H1 (cell line): ENCODE data around the gene CDADC1. TPM values are rescaled to one million over a fixed set of nuclear protein-coding genes. Genes with fewer than 3 reads are reported as not detected.

Experiments
- CTCF ChIA-PET: fragments of 300-600 bp; sonication (Branson Sonifier 250); formaldehyde crosslinking; loops from one replicate; lab custom pipeline; 2021; ENCODE audit not compliant: partially characterized antibody; lab: Charles Lee
- POLR2A ChIA-PET: fragments of 300-600 bp; sonication (Branson Sonifier 250); formaldehyde crosslinking; loops from one replicate; lab custom pipeline; 2021; ENCODE audit warnings: inconsistent platforms; ENCODE audit not compliant: partially characterized antibody; lab: Charles Lee
- DNase-seq, 2 experiments: peaks; one replicate each; pipeline versions ENCODE4 v3.0.0 to v3.0.0-alpha.2; 2010 to 2022; ENCODE audit warnings: low spot score in 2 of 2, low read depth in 1 of 2, mixed read lengths in 1 of 2
- FAIRE-seq: peaks from 2 replicates; lab custom pipeline; 2011; peaks lifted over from hg19 to GRCh38; lab: Jason Lieb, UNC
- H2AFZ ChIP-seq: 2 replicates; pipeline ENCODE4 v1.8.1; 2012; ENCODE audit warnings: low read length, inconsistent platforms
- H2AK5ac ChIP-seq: 2 replicates; pipeline ENCODE4 v1.6.1; 2013; ENCODE audit warnings: low read depth, low read length
- H2BK120ac ChIP-seq: replicated peaks from 2 replicates; pipeline ENCODE3; 2013; ENCODE audit warnings: low read depth, low read length, inconsistent platforms
- H2BK12ac ChIP-seq: 2 replicates; pipeline ENCODE4 v1.6.1; 2013; ENCODE audit warnings: low read depth, low read length
- H2BK15ac ChIP-seq: 2 replicates; pipeline ENCODE4 v1.6.1; 2013; ENCODE audit warnings: low read length
- H2BK20ac ChIP-seq: 2 replicates; pipeline ENCODE4 v1.6.1; 2013; ENCODE audit warnings: low read length
- H2BK5ac ChIP-seq: 2 replicates; pipeline ENCODE4 v1.6.1; 2013; ENCODE audit warnings: low read depth, low read length
- H3K14ac ChIP-seq: 2 replicates; pipeline ENCODE4 v1.6.1; 2013; ENCODE audit warnings: inconsistent platforms; ENCODE audit not compliant: insufficient read length
- H3K18ac ChIP-seq: 2 replicates; pipeline ENCODE4 v1.6.1; 2013; ENCODE audit warnings: low read length; ENCODE audit errors: extremely low read depth
- H3K23ac ChIP-seq: 2 replicates; pipeline ENCODE4 v1.6.1; 2013; ENCODE audit warnings: inconsistent platforms; ENCODE audit not compliant: insufficient read length
- H3K23me2 ChIP-seq: 2 replicates; pipeline ENCODE4 v1.6.1; 2013; ENCODE audit warnings: low read depth, low read length
- H3K27ac ChIP-seq: 2 replicates; pipeline ENCODE4 v1.6.1; 2011; ENCODE audit warnings: low read depth, low read length, inconsistent platforms
- H3K27me3 ChIP-seq, 4 experiments: replicated peaks in 1 of 4; 1 replicate in 1 of 4; 2 replicates in 3 of 4; pipeline versions ENCODE4 v1.6.1 to v1.8.1; 2011 to 2013; ENCODE audit warnings: low read length in 3 of 4, mild to moderate bottlenecking in 3 of 4, inconsistent platforms in 2 of 4, mixed read lengths in 2 of 4, moderate library complexity in 1 of 4; ENCODE audit not compliant: control insufficient read depth in 3 of 4, insufficient read depth in 3 of 4; ENCODE audit errors: extremely low read depth in 1 of 4
- H3K36me3 ChIP-seq, 4 experiments: 2 replicates each; pipeline versions ENCODE4 v1.6.1 to v1.8.1; 2011 to 2013; ENCODE audit warnings: mild to moderate bottlenecking in 4 of 4, low read length in 3 of 4, moderate library complexity in 2 of 4, control low read depth in 1 of 4, inconsistent platforms in 1 of 4; ENCODE audit not compliant: insufficient read depth in 4 of 4, control insufficient read depth in 2 of 4
- H3K4ac ChIP-seq: replicated peaks from 2 replicates; pipeline ENCODE3; 2013; ENCODE audit warnings: low read length, low read depth, mixed read lengths, inconsistent platforms; ENCODE audit not compliant: insufficient read length
- H3K4me1 ChIP-seq, 4 experiments: replicated peaks in 1 of 4; 1 replicate in 1 of 4; 2 replicates in 3 of 4; pipeline versions ENCODE4 v1.6.1 to v1.8.1; 2011 to 2013; ENCODE audit warnings: low read length in 3 of 4, inconsistent platforms in 2 of 4, mixed read lengths in 1 of 4; ENCODE audit not compliant: insufficient read depth in 4 of 4, control insufficient read depth in 3 of 4
- H3K4me2 ChIP-seq, 2 experiments: 2 replicates each; pipeline versions ENCODE4 v1.6.1 to v1.8.1; 2011 to 2013; ENCODE audit warnings: low read depth in 2 of 2, low read length in 2 of 2, control low read depth in 1 of 2, inconsistent platforms in 1 of 2, mild to moderate bottlenecking in 1 of 2; ENCODE audit not compliant: insufficient read depth in 1 of 2
- H3K4me3 ChIP-seq, 4 experiments: fragments of 200-600, 300-600 bp in 1 of 4; sonication (generic), shearing (Covaris generic), sonication (Bioruptor Twin) in 1 of 4; 2 replicates each; pipeline versions ENCODE4 v1.5.1 to v1.8.1; 2011 to 2016; ENCODE audit warnings: low read length in 4 of 4, low read depth in 3 of 4, control low read depth in 2 of 4, inconsistent platforms in 2 of 4, mild to moderate bottlenecking in 2 of 4, mixed read lengths in 1 of 4, moderate library complexity in 1 of 4; ENCODE audit not compliant: insufficient read depth in 2 of 4; ENCODE audit errors: extremely low read depth in 1 of 4
- H3K56ac ChIP-seq: replicated peaks from 2 replicates; pipeline ENCODE3; 2013; ENCODE audit warnings: low read depth, mild to moderate bottlenecking, mixed read lengths, low read length, inconsistent platforms; ENCODE audit not compliant: insufficient read length
- H3K79me1 ChIP-seq: 2 replicates; pipeline ENCODE4 v1.6.1; 2013; ENCODE audit warnings: low read depth, low read length, control low read depth
- H3K79me2 ChIP-seq, 2 experiments: 2 replicates each; pipeline versions ENCODE4 v1.6.1 to v1.8.1; 2012 to 2013; ENCODE audit warnings: low read length in 2 of 2, mild to moderate bottlenecking in 2 of 2, inconsistent platforms in 1 of 2; ENCODE audit not compliant: insufficient read depth in 2 of 2, control insufficient read depth in 1 of 2
- H3K9ac ChIP-seq, 4 experiments: replicated peaks in 1 of 4; 1 replicate in 1 of 4; 2 replicates in 3 of 4; pipeline versions ENCODE4 v1.6.1 to v1.8.1; 2011 to 2013; ENCODE audit warnings: low read depth in 3 of 4, low read length in 3 of 4, control low read depth in 2 of 4, mild to moderate bottlenecking in 2 of 4, moderate library complexity in 2 of 4, inconsistent platforms in 1 of 4; ENCODE audit errors: extremely low read depth in 1 of 4
- H3K9me3 ChIP-seq, 2 experiments: 2 replicates each; pipeline versions ENCODE4 v1.6.1 to v1.8.1; 2012 to 2013; ENCODE audit warnings: mild to moderate bottlenecking in 2 of 2, moderate library complexity in 2 of 2, control low read depth in 1 of 2, inconsistent platforms in 1 of 2, low read depth in 1 of 2, low read length in 1 of 2, mixed read lengths in 1 of 2; ENCODE audit not compliant: insufficient read depth in 2 of 2
- H4K20me1 ChIP-seq, 2 experiments: replicated peaks in 1 of 2; 2 replicates each; pipeline versions ENCODE3 to v1.8.1; 2011 to 2013; ENCODE audit warnings: inconsistent platforms in 2 of 2, low read length in 2 of 2, mild to moderate bottlenecking in 1 of 2; ENCODE audit not compliant: insufficient read depth in 2 of 2, control insufficient read depth in 1 of 2
- H4K5ac ChIP-seq: 2 replicates; pipeline ENCODE4 v1.6.1; 2013; ENCODE audit warnings: low read length, low read depth, mixed read lengths, inconsistent platforms; ENCODE audit not compliant: insufficient read length
- H4K8ac ChIP-seq: 2 replicates; pipeline ENCODE4 v1.8.0; 2013; ENCODE audit warnings: mild to moderate bottlenecking, moderate library complexity, low read length, inconsistent platforms; ENCODE audit not compliant: insufficient read depth; ENCODE audit errors: extremely low read depth
- H4K91ac ChIP-seq: replicated peaks from 2 replicates; pipeline ENCODE3; 2013; ENCODE audit warnings: low read length, mixed read lengths, inconsistent platforms; ENCODE audit not compliant: insufficient read length
- ATF3 ChIP-seq: IDR thresholded peaks from 2 replicates; pipeline ENCODE4 v1.6.1; 2011; ENCODE audit warnings: low read depth, mild to moderate bottlenecking, low read length; ENCODE audit not compliant: insufficient read depth
- WGBS, 2 experiments: shearing (Covaris generic) in 1 of 2; methylation state at CpG; one replicate each; pipeline versions ENCODE4 v1.1.6 to v1.1.7; 2013 to 2015; ENCODE audit warnings: low lambda C conversion rate in 2 of 2, mixed read lengths in 2 of 2, inconsistent platforms in 1 of 2, low coverage in 1 of 2, missing lambda C conversion rate in 1 of 2; ENCODE audit not compliant: insufficient replicate concordance in 2 of 2, insufficient coverage in 1 of 2, insufficient read length in 1 of 2; ENCODE audit errors: extremely low coverage in 1 of 2, missing lambda C conversion rate in 1 of 2; 5-methylcytosine and 5-hydroxymethylcytosine counted together
- polyA plus RNA-seq, 7 experiments: library from polyadenylated mRNA; depleted of rRNA in 3 of 7; stranded (reverse) in 5 of 7; unstranded in 2 of 7; fragments of >200 nt in 5 of 7; fragments of 200-250 nt in 2 of 7; gene quantifications; 1 replicate in 5 of 7; 2 replicates in 1 of 7; 4 replicates in 1 of 7; pipeline versions ENCODE4 v1.2.1 to v1.2.3, GENCODE V29; 2011 to 2013; ENCODE audit warnings: missing spikeins in 2 of 7, mixed read lengths in 2 of 7
- total RNA-seq: library from RNA; stranded (reverse); fragmentation: NEBNext Ultra II Directional; extraction: Animal tissue kit (Norgen Biotek cat#: 25700); gene quantifications from 2 replicates; pipeline ENCODE4 v1.2.1, GENCODE V29; 2021

Gene CDADC1
- total and polyA plus RNA-seq, 2 of the 8 experiments (the other 6 are each of a cell fraction or from before 2014, with no cell fraction given): 0.98 to 2.7 TPM

DNA sequence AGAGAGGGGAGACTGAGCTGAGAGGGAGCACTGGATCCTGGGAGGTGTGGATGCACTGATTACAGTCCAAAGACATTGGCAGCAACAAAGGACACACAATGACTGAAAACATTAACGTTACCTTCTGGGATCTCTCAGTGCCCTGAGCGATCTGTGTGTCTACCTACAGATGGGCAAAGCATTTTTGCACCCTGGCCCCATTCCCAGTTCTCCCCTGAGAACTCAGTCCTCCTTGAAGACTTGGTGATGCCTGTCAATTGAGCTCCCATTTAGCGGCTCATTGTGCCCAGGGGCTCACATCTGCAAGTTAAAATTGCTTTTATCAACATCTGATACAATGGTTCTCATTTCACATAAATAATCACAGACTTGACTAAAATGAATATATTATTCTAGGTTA, 62.5 kb downstream of the CDADC1 start:
- no peak overlapping the region for H4K91ac ChIP-seq
- H3K79me2 ChIP-seq: no peaks in the 10 kb centered on the region
- H4K20me1 ChIP-seq: no peaks in the 10 kb centered on the region
- peaks cover 0 to 3% (median 1%) of the 10 kb centered on the region in 4 experiments; a peak in 1 of 7 replicates for H3K4me1 ChIP-seq
- no peak overlapping the region for H3K14ac ChIP-seq
- H2BK12ac ChIP-seq: no peak overlapping the region; the same call in 1 of the 2 replicates
- H3K27me3 ChIP-seq: no peaks in the 10 kb centered on the region
- no peak overlapping the region for H4K8ac ChIP-seq
- H2BK15ac ChIP-seq: no peak overlapping the region
- FAIRE-seq (no peak), DNase-seq (no peak)
- no peak overlapping the region for H3K23ac ChIP-seq
- no peak overlapping the region for H3K18ac ChIP-seq
- no peak for TF ChIP-seq ATF3
- no peak overlapping the region for H3K4ac ChIP-seq
- ChIA-PET CTCF (no interaction called here), POLR2A (no interaction called here)
- H2BK120ac ChIP-seq: no peak overlapping the region
- 79% methylated on average over 3 of the region's 3 CpGs; no CpG with 5 or more reads in 1 of the 2 experiments for WGBS, 2 experiments
- no peak overlapping the region for H3K56ac ChIP-seq
- H2AFZ ChIP-seq: no peak overlapping the region
- no peak overlapping the region for H2BK5ac ChIP-seq
- no peak overlapping the region for H4K5ac ChIP-seq
- no peak overlapping the region for H3K4me3 ChIP-seq
- no peak overlapping the region for H2BK20ac ChIP-seq
- H3K27ac ChIP-seq: no peak overlapping the region; the same call in 1 of the 2 replicates
- no peak overlapping the region for H3K4me2 ChIP-seq
- no peaks in the 10 kb centered on the region for H3K36me3 ChIP-seq
- H3K79me1 ChIP-seq: no peaks in the 10 kb centered on the region
- no peaks in the 10 kb centered on the region for H3K9me3 ChIP-seq
- H2AK5ac ChIP-seq: no peak overlapping the region
- H3K9ac ChIP-seq: no peak overlapping the region
- H3K23me2 ChIP-seq: no peaks in the 10 kb centered on the region
